ENCODE data around the gene MED15. TPM values are rescaled to one million over a fixed set of nuclear protein-coding genes. Genes with fewer than 3 reads are reported as not detected.

Gene MED15
- total and polyA plus RNA-seq, 2 donors from 2014 or later, result 31.7 to 102 TPM

DNA sequence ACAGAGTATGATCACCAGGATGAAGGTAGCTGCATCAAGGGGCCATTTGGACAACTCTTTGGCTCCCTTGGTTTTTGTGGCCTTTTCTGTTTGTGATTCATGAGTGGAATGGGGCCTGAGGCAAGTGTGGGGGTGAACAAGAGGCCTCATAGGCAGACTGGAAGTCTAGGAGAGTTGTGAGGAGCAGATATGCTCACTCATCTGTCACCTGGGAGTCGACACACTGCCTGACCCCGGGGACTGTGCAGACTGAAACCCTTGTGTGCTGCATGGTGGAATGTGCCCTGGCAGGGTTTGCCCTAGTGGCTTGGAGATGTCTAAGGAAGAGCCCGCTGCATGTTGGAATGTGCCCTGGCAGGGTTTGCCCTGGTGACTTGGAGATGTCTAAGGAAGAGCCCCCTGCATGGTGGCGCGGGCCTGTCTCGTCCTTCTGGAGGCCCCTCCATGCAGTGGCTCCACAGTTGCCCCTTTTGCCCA lies 60.0 kb downstream of the MED15 start:
- H3K36me3 ChIP-seq (ENCODE audit: control insufficient read depth in 2 of 3, insufficient read depth in 3 of 3, low read length in 3 of 3), result peaks cover 7 to 53% (median 44%) of the 10 kb centered on the region in 3 donors
- intact Hi-C loops (cut with DNase I), result no loop called here
- H3K9ac ChIP-seq (ENCODE audit: low read length in 3 of 3), result no peak overlapping the region
- H3K9me3 ChIP-seq (ENCODE audit: control insufficient read depth in 2 of 3, insufficient read depth in 1 of 3, low read length in 3 of 3), result no peaks in the 10 kb centered on the region
- H3K27me3 ChIP-seq (ENCODE audit: control insufficient read depth, insufficient read depth, low read length), result no peaks in the 10 kb centered on the region
- FAIRE-seq, result no peak
- DNase-seq, result peak in 1 of 5 donors; percentile 26
- TF ChIP-seq, protein P1, sequence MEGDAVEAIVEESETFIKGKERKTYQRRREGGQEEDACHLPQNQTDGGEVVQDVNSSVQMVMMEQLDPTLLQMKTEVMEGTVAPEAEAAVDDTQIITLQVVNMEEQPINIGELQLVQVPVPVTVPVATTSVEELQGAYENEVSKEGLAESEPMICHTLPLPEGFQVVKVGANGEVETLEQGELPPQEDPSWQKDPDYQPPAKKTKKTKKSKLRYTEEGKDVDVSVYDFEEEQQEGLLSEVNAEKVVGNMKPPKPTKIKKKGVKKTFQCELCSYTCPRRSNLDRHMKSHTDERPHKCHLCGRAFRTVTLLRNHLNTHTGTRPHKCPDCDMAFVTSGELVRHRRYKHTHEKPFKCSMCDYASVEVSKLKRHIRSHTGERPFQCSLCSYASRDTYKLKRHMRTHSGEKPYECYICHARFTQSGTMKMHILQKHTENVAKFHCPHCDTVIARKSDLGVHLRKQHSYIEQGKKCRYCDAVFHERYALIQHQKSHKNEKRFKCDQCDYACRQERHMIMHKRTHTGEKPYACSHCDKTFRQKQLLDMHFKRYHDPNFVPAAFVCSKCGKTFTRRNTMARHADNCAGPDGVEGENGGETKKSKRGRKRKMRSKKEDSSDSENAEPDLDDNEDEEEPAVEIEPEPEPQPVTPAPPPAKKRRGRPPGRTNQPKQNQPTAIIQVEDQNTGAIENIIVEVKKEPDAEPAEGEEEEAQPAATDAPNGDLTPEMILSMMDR (IDR thresholded peaks at IDR 0.05; ENCODE audit: borderline replicate concordance, extremely low read depth, insufficient read depth), result no peak
- peaks cover 0 to 28% (median 22%) of the 10 kb centered on the region in 3 donors for H3K4me1 ChIP-seq (ENCODE audit: control insufficient read depth in 2 of 3, insufficient read depth in 2 of 3, low read depth in 1 of 3, low read length in 3 of 3)
- no peak overlapping the region for H3K4me3 ChIP-seq (ENCODE audit: low read length in 3 of 3)
- H3K27ac ChIP-seq (ENCODE audit: low read depth in 2 of 2, low read length in 2 of 2), result peak overlapping the region; percentile 32 to 33

DNA sequence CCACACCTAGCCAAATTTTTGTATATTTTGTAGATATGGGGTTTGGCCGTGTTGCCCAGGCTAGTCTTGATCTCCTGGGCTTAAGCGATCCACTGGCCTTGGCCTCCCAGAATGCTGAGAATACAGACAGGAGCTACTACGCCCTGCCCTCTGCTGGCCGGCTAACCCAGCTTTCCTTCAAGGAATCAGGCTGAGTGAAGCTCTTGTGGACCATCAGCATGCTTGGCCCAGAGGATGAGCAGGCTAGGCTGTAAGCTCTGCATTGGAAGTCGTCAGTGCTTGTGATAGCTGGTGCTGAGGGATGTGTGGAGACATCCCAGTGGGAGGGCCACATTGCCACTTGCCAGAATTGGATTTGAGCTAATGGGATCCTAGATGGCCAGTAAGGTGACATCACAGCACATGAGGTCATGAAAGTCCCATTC lies 60.6 kb downstream of the MED15 start:
- FAIRE-seq, result no peak

DNA sequence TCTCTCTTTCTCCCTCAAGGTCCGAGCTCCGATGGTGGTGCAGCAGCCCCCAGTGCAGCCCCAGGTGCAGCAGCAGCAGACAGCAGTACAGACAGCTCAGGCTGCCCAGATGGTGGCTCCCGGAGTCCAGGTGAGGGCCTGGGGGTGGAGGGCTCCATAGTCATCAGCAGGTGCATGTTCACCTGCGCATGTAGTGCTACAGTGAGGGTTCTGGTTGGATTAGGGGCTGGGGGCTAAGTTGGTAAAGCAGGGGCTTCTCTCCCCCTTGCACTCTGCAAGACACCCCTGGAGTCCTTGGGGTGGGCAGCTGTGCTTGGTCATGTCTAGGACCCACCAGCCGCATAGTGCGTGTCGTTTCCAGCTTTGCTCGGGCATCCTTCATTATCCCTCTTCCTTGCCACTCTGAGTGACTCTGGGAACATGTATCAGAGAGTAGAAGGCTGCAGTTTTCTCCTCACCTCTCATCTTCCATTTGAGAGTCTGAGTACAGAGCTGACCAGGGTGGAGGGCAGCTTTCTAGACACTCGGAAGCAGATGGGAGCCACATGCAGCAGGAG lies 61.2 kb downstream of the MED15 start:
- TF ChIP-seq, protein P1 (IDR thresholded peaks at IDR 0.05; ENCODE audit: borderline replicate concordance, extremely low read depth, insufficient read depth), result no peak
- DNase-seq, result peak in 1 of 5 donors; percentile 49
- Histone ChIP-seq H3K27me3 (ENCODE audit: control insufficient read depth, insufficient read depth, low read length) (no peaks in the 10 kb centered on the region), H3K9me3 (ENCODE audit: control insufficient read depth in 2 of 3, insufficient read depth in 1 of 3, low read length in 3 of 3) (no peaks in the 10 kb centered on the region), H3K4me1 (ENCODE audit: control insufficient read depth in 2 of 3, insufficient read depth in 2 of 3, low read depth in 1 of 3, low read length in 3 of 3) (peaks cover 0 to 28% (median 22%) of the 10 kb centered on the region in 3 donors), H3K27ac (ENCODE audit: low read depth in 2 of 2, low read length in 2 of 2) (peak overlapping the region; percentile 26 to 63), H3K9ac (ENCODE audit: low read length in 3 of 3) (peak overlapping the region in 1 of 3 donors; percentile 19), H3K36me3 (ENCODE audit: control insufficient read depth in 2 of 3, insufficient read depth in 3 of 3, low read length in 3 of 3) (peaks cover 7 to 59% (median 44%) of the 10 kb centered on the region in 3 donors), H3K4me3 (ENCODE audit: low read length in 3 of 3) (no peak overlapping the region)
- FAIRE-seq, result no peak
- intact Hi-C loops (cut with DNase I), result no loop called here

More for the DNA sequence above, 60.6 kb downstream of the MED15 start:
- Histone ChIP-seq H3K4me1 (ENCODE audit: control insufficient read depth in 2 of 3, insufficient read depth in 2 of 3, low read depth in 1 of 3, low read length in 3 of 3) (peaks cover 0 to 28% (median 22%) of the 10 kb centered on the region in 3 donors), H3K27ac (ENCODE audit: low read depth in 2 of 2, low read length in 2 of 2) (peak overlapping the region in 1 of 2 donors; percentile 32), H3K9me3 (ENCODE audit: control insufficient read depth in 2 of 3, insufficient read depth in 1 of 3, low read length in 3 of 3) (no peaks in the 10 kb centered on the region), H3K4me3 (ENCODE audit: low read length in 3 of 3) (no peak overlapping the region), H3K27me3 (ENCODE audit: control insufficient read depth, insufficient read depth, low read length) (no peaks in the 10 kb centered on the region), H3K36me3 (ENCODE audit: control insufficient read depth in 2 of 3, insufficient read depth in 3 of 3, low read length in 3 of 3) (peaks cover 7 to 54% (median 44%) of the 10 kb centered on the region in 3 donors), H3K9ac (ENCODE audit: low read length in 3 of 3) (no peak overlapping the region)
- TF ChIP-seq, protein P1 (IDR thresholded peaks at IDR 0.05; ENCODE audit: borderline replicate concordance, extremely low read depth, insufficient read depth), result no peak
- DNase-seq, result no peak
- intact Hi-C loops (cut with DNase I), result no loop called here

Data from kidney (tissue), 14 donors.